ENCODE results near the gene GALR2.

Gene GALR2

DNA sequence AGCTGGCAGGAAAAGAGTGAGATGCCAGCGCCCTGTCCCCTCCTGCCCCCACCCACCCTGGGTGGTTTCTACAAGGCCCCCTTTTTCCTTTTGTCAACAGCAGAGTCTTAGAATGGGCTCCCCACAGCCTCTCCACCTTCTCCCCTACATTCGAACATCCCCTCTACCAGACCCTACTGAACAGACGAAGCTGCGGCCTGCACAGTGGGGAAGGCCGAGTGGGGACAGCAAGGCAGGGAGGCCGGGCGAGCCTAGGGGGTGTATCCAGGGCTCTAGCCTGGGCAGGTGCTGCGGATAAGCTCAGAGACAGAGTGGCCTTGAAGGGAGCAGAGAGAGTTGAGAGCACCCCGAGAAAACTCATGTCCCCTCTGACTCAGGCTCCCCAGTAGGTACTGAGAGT lies 11.8 kb downstream of the GALR2 start:
- Histone ChIP-seq H3K36me3 (ENCODE audit: control insufficient read depth in 1 of 2, insufficient read depth in 2 of 2, low read length in 2 of 2) (peaks cover 56 to 87% of the 10 kb centered on the region in 2 donors), H3K9me3 (ENCODE audit: control insufficient read depth in 1 of 2, low read length in 2 of 2) (no peaks in the 10 kb centered on the region), H3K9ac (ENCODE audit: low read depth in 1 of 2, low read length in 2 of 2) (no peak overlapping the region), H3K4me1 (ENCODE audit: control insufficient read depth in 1 of 2, insufficient read depth in 2 of 2, low read length in 2 of 2) (no peaks in the 10 kb centered on the region), H3K27ac (ENCODE audit: low read depth, low read length) (no peak overlapping the region), H3K4me3 (ENCODE audit: low read depth in 1 of 2, low read length in 2 of 2) (no peak overlapping the region), H3K27me3 (ENCODE audit: control insufficient read depth in 1 of 2, insufficient read depth in 2 of 2, low read length in 2 of 2) (no peaks in the 10 kb centered on the region)

DNA sequence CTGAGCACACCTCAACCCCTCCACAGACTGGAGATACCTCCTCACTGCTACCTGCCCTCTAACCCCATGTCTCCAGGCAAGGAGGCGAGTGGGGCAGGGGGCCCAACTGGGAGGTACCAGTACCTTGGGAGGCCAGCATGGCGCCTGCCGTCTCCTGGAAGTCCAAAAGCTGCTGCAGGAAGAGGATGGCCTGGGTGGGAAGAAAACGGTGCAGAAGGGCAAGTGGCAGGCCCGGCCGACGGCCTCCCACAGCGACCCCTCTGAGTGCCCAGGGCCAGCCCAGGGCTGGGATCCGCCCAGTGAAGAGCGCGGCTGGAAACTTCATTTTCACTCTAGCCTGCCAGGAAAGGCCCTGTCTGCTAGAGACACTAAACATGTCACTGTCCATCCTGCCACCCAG lies 12.9 kb downstream of the GALR2 start:
- Histone ChIP-seq H3K27ac (ENCODE audit: low read depth, low read length) (no peak overlapping the region), H3K4me1 (ENCODE audit: control insufficient read depth in 1 of 2, insufficient read depth in 2 of 2, low read length in 2 of 2) (no peaks in the 10 kb centered on the region), H3K9ac (ENCODE audit: low read depth in 1 of 2, low read length in 2 of 2) (no peak overlapping the region), H3K9me3 (ENCODE audit: control insufficient read depth in 1 of 2, low read length in 2 of 2) (no peaks in the 10 kb centered on the region), H3K27me3 (ENCODE audit: control insufficient read depth in 1 of 2, insufficient read depth in 2 of 2, low read length in 2 of 2) (no peaks in the 10 kb centered on the region), H3K36me3 (ENCODE audit: control insufficient read depth in 1 of 2, insufficient read depth in 2 of 2, low read length in 2 of 2) (peaks cover 58 to 94% of the 10 kb centered on the region in 2 donors), H3K4me3 (ENCODE audit: low read depth in 1 of 2, low read length in 2 of 2) (no peak overlapping the region)

- peaks cover 61 to 94% of the 10 kb centered on the region in 2 donors for H3K36me3 ChIP-seq (ENCODE audit: control insufficient read depth in 1 of 2, insufficient read depth in 2 of 2, low read length in 2 of 2)
- H3K4me1 ChIP-seq (ENCODE audit: control insufficient read depth in 1 of 2, insufficient read depth in 2 of 2, low read length in 2 of 2) = no peaks in the 10 kb centered on the region
- no peaks in the 10 kb centered on the region for H3K9me3 ChIP-seq (ENCODE audit: control insufficient read depth in 1 of 2, low read length in 2 of 2)
- H3K27ac ChIP-seq (ENCODE audit: low read depth, low read length) = no peak overlapping the region
- no peak overlapping the region for H3K9ac ChIP-seq (ENCODE audit: low read depth in 1 of 2, low read length in 2 of 2)
- no peaks in the 10 kb centered on the region for H3K27me3 ChIP-seq (ENCODE audit: control insufficient read depth in 1 of 2, insufficient read depth in 2 of 2, low read length in 2 of 2)
- no peak overlapping the region for H3K4me3 ChIP-seq (ENCODE audit: low read depth in 1 of 2, low read length in 2 of 2)
Observed at GRCh38 chr17:76088041-76088867, 13.7 kb downstream of the GALR2 start.

- Histone ChIP-seq H3K36me3 (ENCODE audit: control insufficient read depth in 1 of 2, insufficient read depth in 2 of 2, low read length in 2 of 2) (peaks cover 59 to 94% of the 10 kb centered on the region in 2 donors), H3K27ac (ENCODE audit: low read depth, low read length) (no peak overlapping the region), H3K9ac (ENCODE audit: low read depth in 1 of 2, low read length in 2 of 2) (no peak overlapping the region)
Observed at GRCh38 chr17:76088868-76089576, 14.4 kb downstream of the GALR2 start.

DNA sequence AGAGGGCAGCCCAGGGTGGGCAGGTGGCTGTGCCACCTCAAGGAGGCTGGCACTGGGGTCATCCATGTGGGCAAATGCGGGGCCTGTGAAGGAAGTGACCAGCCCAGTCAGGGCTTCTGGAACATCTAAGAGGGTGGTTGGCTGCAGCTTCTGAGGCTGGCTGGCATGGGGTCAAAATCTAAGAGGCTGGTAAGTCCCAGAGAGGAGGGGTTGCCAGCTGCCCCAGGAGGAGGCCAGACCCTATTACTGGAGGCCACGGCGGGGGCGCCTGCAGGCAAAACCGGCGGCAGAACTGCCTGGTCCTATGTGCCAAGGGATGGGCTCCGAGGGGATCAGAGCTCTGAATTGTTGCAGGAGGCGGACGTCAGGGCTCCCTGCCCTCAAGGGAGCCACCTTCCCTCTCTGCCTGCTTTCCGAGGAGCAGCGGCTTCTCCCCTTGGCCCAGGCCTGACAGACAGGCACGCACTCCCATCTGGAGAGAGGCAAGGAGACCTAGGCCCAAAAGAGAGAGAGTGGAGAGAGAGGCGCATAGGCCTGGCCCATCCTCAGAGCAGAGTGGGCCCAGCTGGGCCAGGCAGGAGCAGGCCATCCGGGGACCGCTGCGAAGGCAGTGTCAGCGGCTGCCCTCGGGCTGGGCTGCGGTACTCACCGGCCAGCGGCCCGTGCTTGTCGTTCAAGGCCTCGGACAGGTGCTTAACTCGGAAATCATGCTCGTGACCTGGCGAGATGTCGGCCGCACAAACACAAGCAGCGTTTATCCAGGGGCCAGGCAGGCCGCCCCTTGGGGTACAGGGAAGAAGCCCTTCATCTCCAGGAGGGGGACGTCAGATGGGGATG lies 15.3 kb downstream of the GALR2 start:
- no peak overlapping the region for H3K4me3 ChIP-seq (ENCODE audit: low read depth in 1 of 2, low read length in 2 of 2)
- no peak overlapping the region for H3K9ac ChIP-seq (ENCODE audit: low read depth in 1 of 2, low read length in 2 of 2)
- no peaks in the 10 kb centered on the region for H3K27me3 ChIP-seq (ENCODE audit: control insufficient read depth in 1 of 2, insufficient read depth in 2 of 2, low read length in 2 of 2)
- H3K36me3 ChIP-seq (ENCODE audit: control insufficient read depth in 1 of 2, insufficient read depth in 2 of 2, low read length in 2 of 2) = peaks cover 59 to 93% of the 10 kb centered on the region in 2 donors
- H3K27ac ChIP-seq (ENCODE audit: low read depth, low read length) = no peak overlapping the region
- H3K9me3 ChIP-seq (ENCODE audit: control insufficient read depth in 1 of 2, low read length in 2 of 2) = no peaks in the 10 kb centered on the region
- H3K4me1 ChIP-seq (ENCODE audit: control insufficient read depth in 1 of 2, insufficient read depth in 2 of 2, low read length in 2 of 2) = no peaks in the 10 kb centered on the region

More at GRCh38 chr17:76088868-76089576, 14.4 kb downstream of the GALR2 start:
- no peaks in the 10 kb centered on the region for H3K9me3 ChIP-seq (ENCODE audit: control insufficient read depth in 1 of 2, low read length in 2 of 2)
- H3K4me1 ChIP-seq (ENCODE audit: control insufficient read depth in 1 of 2, insufficient read depth in 2 of 2, low read length in 2 of 2) = no peaks in the 10 kb centered on the region
- no peaks in the 10 kb centered on the region for H3K27me3 ChIP-seq (ENCODE audit: control insufficient read depth in 1 of 2, insufficient read depth in 2 of 2, low read length in 2 of 2)
- H3K4me3 ChIP-seq (ENCODE audit: low read depth in 1 of 2, low read length in 2 of 2) = no peak overlapping the region

GRCh38 chr17:76090517-76091129 lies 16.0 kb downstream of the GALR2 start:
- H3K27ac ChIP-seq (ENCODE audit: low read depth, low read length) = no peak overlapping the region
- H3K4me1 ChIP-seq (ENCODE audit: control insufficient read depth in 1 of 2, insufficient read depth in 2 of 2, low read length in 2 of 2) = no peaks in the 10 kb centered on the region
- H3K36me3 ChIP-seq (ENCODE audit: control insufficient read depth in 1 of 2, insufficient read depth in 2 of 2, low read length in 2 of 2) = peaks cover 56 to 86% of the 10 kb centered on the region in 2 donors
- H3K9me3 ChIP-seq (ENCODE audit: control insufficient read depth in 1 of 2, low read length in 2 of 2) = no peaks in the 10 kb centered on the region
- no peak overlapping the region for H3K4me3 ChIP-seq (ENCODE audit: low read depth in 1 of 2, low read length in 2 of 2)
- H3K9ac ChIP-seq (ENCODE audit: low read depth in 1 of 2, low read length in 2 of 2) = no peak overlapping the region
- no peaks in the 10 kb centered on the region for H3K27me3 ChIP-seq (ENCODE audit: control insufficient read depth in 1 of 2, insufficient read depth in 2 of 2, low read length in 2 of 2)

GRCh38 chr17:76091526-76092286 lies 17.1 kb downstream of the GALR2 start:
- no peaks in the 10 kb centered on the region for H3K27me3 ChIP-seq (ENCODE audit: control insufficient read depth in 1 of 2, insufficient read depth in 2 of 2, low read length in 2 of 2)
- no peak overlapping the region for H3K4me3 ChIP-seq (ENCODE audit: low read depth in 1 of 2, low read length in 2 of 2)
- H3K4me1 ChIP-seq (ENCODE audit: control insufficient read depth in 1 of 2, insufficient read depth in 2 of 2, low read length in 2 of 2) = no peaks in the 10 kb centered on the region
- no peak overlapping the region for H3K27ac ChIP-seq (ENCODE audit: low read depth, low read length)
- H3K9ac ChIP-seq (ENCODE audit: low read depth in 1 of 2, low read length in 2 of 2) = no peak overlapping the region
- peaks cover 52 to 82% of the 10 kb centered on the region in 2 donors for H3K36me3 ChIP-seq (ENCODE audit: control insufficient read depth in 1 of 2, insufficient read depth in 2 of 2, low read length in 2 of 2)
- H3K9me3 ChIP-seq (ENCODE audit: control insufficient read depth in 1 of 2, low read length in 2 of 2) = no peaks in the 10 kb centered on the region

DNA sequence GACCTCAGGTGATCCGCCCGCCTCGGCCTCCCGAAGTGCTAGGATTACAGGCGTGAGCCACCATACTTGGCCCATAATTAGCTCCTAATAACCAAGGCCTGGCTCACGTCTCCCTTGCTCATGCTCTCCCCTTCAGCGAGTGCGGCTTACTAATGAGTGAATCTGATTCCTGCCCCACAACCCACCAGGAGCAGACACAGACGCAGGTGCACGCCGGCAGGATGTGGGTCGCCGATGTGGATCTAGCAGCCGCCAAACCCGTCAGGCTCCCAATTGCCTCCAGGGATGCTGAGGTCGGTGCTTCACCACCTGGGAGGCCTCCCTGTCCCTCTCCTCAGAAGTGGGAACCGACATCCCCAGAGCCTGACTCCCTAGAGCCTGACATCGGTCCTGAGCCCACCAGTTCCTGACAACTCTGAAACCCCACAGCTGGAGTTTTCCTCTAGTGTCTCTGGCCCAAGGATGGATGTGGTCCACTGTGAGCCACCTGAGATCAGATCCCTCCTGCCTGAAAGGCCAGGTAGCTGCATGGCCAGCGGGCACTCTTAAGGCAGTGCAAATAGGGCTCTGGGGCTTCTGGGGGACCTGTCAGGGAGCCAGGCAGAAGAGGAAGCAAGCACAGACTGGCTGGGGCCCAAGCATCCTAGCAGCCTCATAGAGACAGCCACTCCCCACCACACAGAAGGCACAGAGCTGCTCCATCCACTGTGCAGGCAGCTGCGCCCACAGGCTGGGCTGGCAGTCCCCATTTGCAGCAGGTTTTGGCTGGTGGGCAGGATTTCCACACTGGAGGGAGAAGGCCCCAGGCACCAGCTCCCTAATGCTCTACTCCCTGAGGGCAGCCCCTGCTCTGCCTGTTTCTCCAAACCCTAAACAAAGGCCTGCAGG lies 18.2 kb downstream of the GALR2 start:
- Histone ChIP-seq H3K9me3 (ENCODE audit: control insufficient read depth in 1 of 2, low read length in 2 of 2) (no peaks in the 10 kb centered on the region), H3K36me3 (ENCODE audit: control insufficient read depth in 1 of 2, insufficient read depth in 2 of 2, low read length in 2 of 2) (peaks cover 43 to 80% of the 10 kb centered on the region in 2 donors), H3K27ac (ENCODE audit: low read depth, low read length) (no peak overlapping the region), H3K27me3 (ENCODE audit: control insufficient read depth in 1 of 2, insufficient read depth in 2 of 2, low read length in 2 of 2) (no peaks in the 10 kb centered on the region), H3K9ac (ENCODE audit: low read depth in 1 of 2, low read length in 2 of 2) (no peak overlapping the region), H3K4me1 (ENCODE audit: control insufficient read depth in 1 of 2, insufficient read depth in 2 of 2, low read length in 2 of 2) (no peaks in the 10 kb centered on the region), H3K4me3 (ENCODE audit: low read depth in 1 of 2, low read length in 2 of 2) (no peak overlapping the region)
